ENCODE results near the gene FAM13A. TPM values are rescaled to one million over a fixed set of nuclear protein-coding genes. Genes with fewer than 3 reads are reported as not detected.

The FAM13A gene
- total and polyA plus RNA-seq, 2 experiments from 2014 or later: 19.3 to 44.2 TPM

GRCh38 chr4:88765729-88766128 is 291.3 kb downstream of the FAM13A start:
- Histone ChIP-seq H3K9me3 (ENCODE audit: low read depth) (no peaks in the 10 kb centered on the region), H3K27me3 (no peaks in the 10 kb centered on the region), H3K36me3 (replicated peaks; ENCODE audit: insufficient read depth, low read depth) (no peaks in the 10 kb centered on the region), H2AFZ (no peak overlapping the region), H3K4me3 (no peak overlapping the region), H3K79me2 (no peaks in the 10 kb centered on the region), H3K4me2 (no peak overlapping the region), H3K9me2 (replicated peaks; ENCODE audit: insufficient read depth) (no peaks in the 10 kb centered on the region), H3K27ac (no peak overlapping the region), H4K20me1 (ENCODE audit: insufficient read depth, poor library complexity, severe bottlenecking) (no peaks in the 10 kb centered on the region), H3K4me1 (ENCODE audit: insufficient read depth) (no peaks in the 10 kb centered on the region)
- TF ChIP-seq EZH2phosphoT487 (IDR thresholded peaks at IDR 0.05; ENCODE audit: low read depth, severe bottlenecking, unreplicated experiment) (no peak), EZH2 (IDR thresholded peaks at IDR 0.05; ENCODE audit: borderline replicate concordance) (no peak), CTCF (IDR thresholded peaks at IDR 0.05; ENCODE audit: poor library complexity) (no peak)
- WGBS (ENCODE audit: low lambda C conversion rate, missing lambda C conversion rate): 94% methylated on average over 2 of the region's 2 CpGs
- DNase-seq (ENCODE audit: low spot score): no peak

GRCh38 chr4:88763075-88763474 is 293.9 kb downstream of the FAM13A start:
- Histone ChIP-seq H3K4me1 (ENCODE audit: insufficient read depth) (peaks cover 16% of the 10 kb centered on the region), H2AFZ (no peak overlapping the region), H3K27ac (no peak overlapping the region), H4K20me1 (ENCODE audit: insufficient read depth, poor library complexity, severe bottlenecking) (no peaks in the 10 kb centered on the region), H3K79me2 (no peaks in the 10 kb centered on the region), H3K4me3 (no peak overlapping the region), H3K9me3 (ENCODE audit: low read depth) (no peaks in the 10 kb centered on the region), H3K9me2 (replicated peaks; ENCODE audit: insufficient read depth) (no peaks in the 10 kb centered on the region), H3K4me2 (no peak overlapping the region), H3K36me3 (replicated peaks; ENCODE audit: insufficient read depth, low read depth) (no peaks in the 10 kb centered on the region), H3K27me3 (no peaks in the 10 kb centered on the region)
- TF ChIP-seq EZH2phosphoT487 (IDR thresholded peaks at IDR 0.05; ENCODE audit: low read depth, severe bottlenecking, unreplicated experiment) (no peak), CTCF (IDR thresholded peaks at IDR 0.05; ENCODE audit: poor library complexity) (no peak), EZH2 (IDR thresholded peaks at IDR 0.05; ENCODE audit: borderline replicate concordance) (no peak)
- DNase-seq (ENCODE audit: low spot score): no peak
- 90% methylated on average over 6 of the region's 6 CpGs for WGBS (ENCODE audit: low lambda C conversion rate, missing lambda C conversion rate)

GRCh38 chr4:88761861-88762523 is 295.0 kb downstream of the FAM13A start:
- H3K36me3 ChIP-seq (replicated peaks; ENCODE audit: insufficient read depth, low read depth): no peaks in the 10 kb centered on the region
- no peak overlapping the region for H3K4me2 ChIP-seq
- H3K27ac ChIP-seq: no peak overlapping the region
- no peak overlapping the region for H3K4me3 ChIP-seq
- H3K79me2 ChIP-seq: no peaks in the 10 kb centered on the region
- H3K9me2 ChIP-seq (replicated peaks; ENCODE audit: insufficient read depth): no peaks in the 10 kb centered on the region
- H4K20me1 ChIP-seq (ENCODE audit: insufficient read depth, poor library complexity, severe bottlenecking): no peaks in the 10 kb centered on the region
- H3K4me1 ChIP-seq (ENCODE audit: insufficient read depth): peaks cover 16% of the 10 kb centered on the region
- H3K27me3 ChIP-seq: no peaks in the 10 kb centered on the region
- TF ChIP-seq CTCF (IDR thresholded peaks at IDR 0.05; ENCODE audit: poor library complexity) (no peak), EZH2 (IDR thresholded peaks at IDR 0.05; ENCODE audit: borderline replicate concordance) (no peak), EZH2phosphoT487 (IDR thresholded peaks at IDR 0.05; ENCODE audit: low read depth, severe bottlenecking, unreplicated experiment) (no peak)
- H3K9me3 ChIP-seq (ENCODE audit: low read depth): no peaks in the 10 kb centered on the region
- DNase-seq (ENCODE audit: low spot score): no peak
- H2AFZ ChIP-seq: no peak overlapping the region
- WGBS (ENCODE audit: low lambda C conversion rate, missing lambda C conversion rate): 92% methylated on average over 2 of the region's 2 CpGs

Data from hepatocyte (in vitro differentiated cells).